CD4-positive, alpha-beta T cell treated with Interleukin-17A for 4 hours (primary cell): Measurements from ENCODE around the gene LHFPL6.
"Not testable (repeated sequence)": the region's sequence is repeated elsewhere in the genome, so short reads cannot be mapped to it uniquely, and the experiment has no call there.

Experiments
- DNase-seq: peaks from one replicate; pipeline ENCODE4 v3.0.0-alpha.2; 2020; ENCODE audit warnings: mixed read lengths

Gene LHFPL6

GRCh38 chr13:39341251-39341650 lies 261.7 kb downstream of the LHFPL6 start:
- no peak for DNase-seq

- DNase-seq, result not testable (repeated sequence)
Measured at GRCh38 chr13:39338114-39338513, 264.9 kb downstream of the LHFPL6 start.

GRCh38 chr13:39336937-39337336 lies 266.1 kb downstream of the LHFPL6 start:
- no peak for DNase-seq

- no peak for DNase-seq
Measured at GRCh38 chr13:39336207-39336606, 266.8 kb downstream of the LHFPL6 start.

- DNase-seq, result no peak
Measured at GRCh38 chr13:39335721-39336120, 267.3 kb downstream of the LHFPL6 start.

GRCh38 chr13:39330504-39330903 lies 272.5 kb downstream of the LHFPL6 start:
- DNase-seq, result no peak

GRCh38 chr13:39329182-39329639 lies 273.8 kb downstream of the LHFPL6 start:
- no peak for DNase-seq

GRCh38 chr13:39327172-39327479 lies 275.9 kb downstream of the LHFPL6 start:
- DNase-seq, result no peak

GRCh38 chr13:39326469-39327171 lies 276.4 kb downstream of the LHFPL6 start:
- DNase-seq, result no peak

GRCh38 chr13:39324806-39325311 lies 278.1 kb downstream of the LHFPL6 start:
- no peak for DNase-seq

GRCh38 chr13:39322836-39323585 lies 280.0 kb downstream of the LHFPL6 start:
- DNase-seq, result no peak

GRCh38 chr13:39321574-39321973 lies 281.4 kb downstream of the LHFPL6 start:
- DNase-seq, result no peak

- DNase-seq, result no peak
Measured at GRCh38 chr13:39318161-39318560, 284.8 kb downstream of the LHFPL6 start.

GRCh38 chr13:39317291-39317690 lies 285.7 kb downstream of the LHFPL6 start:
- no peak for DNase-seq

- no peak for DNase-seq
Measured at GRCh38 chr13:39315796-39316195, 287.2 kb downstream of the LHFPL6 start.

GRCh38 chr13:39313721-39314120 lies 289.3 kb downstream of the LHFPL6 start:
- no peak for DNase-seq

- DNase-seq, result no peak
Measured at GRCh38 chr13:39312596-39312995, 290.4 kb downstream of the LHFPL6 start.

- no peak for DNase-seq
Measured at GRCh38 chr13:39311619-39312018, 291.4 kb downstream of the LHFPL6 start.

GRCh38 chr13:39310961-39311360 lies 292.0 kb downstream of the LHFPL6 start:
- no peak for DNase-seq

GRCh38 chr13:39306639-39307589 lies 296.1 kb downstream of the LHFPL6 start:
- no peak for DNase-seq

GRCh38 chr13:39302820-39303219 lies 300.2 kb downstream of the LHFPL6 start:
- no peak for DNase-seq

GRCh38 chr13:39298951-39299350 lies 304.0 kb downstream of the LHFPL6 start:
- DNase-seq, result no peak

GRCh38 chr13:39297664-39298171 lies 305.3 kb downstream of the LHFPL6 start:
- no peak for DNase-seq
